NCI-H774 (cell line): ENCODE results near the gene MLLT10.
"Not testable (repeated sequence)": the region's sequence is repeated elsewhere in the genome, so short reads cannot be mapped to it uniquely, and the experiment has no call there.

Experiments
- DNase-seq: peaks from one replicate; lab custom pipeline; 2025; lab: John Stamatoyannopoulos, UW

Gene MLLT10

GRCh38 chr10:21528236-21529031 lies 5.6 kb upstream of the MLLT10 start:
- no peak for DNase-seq

DNA sequence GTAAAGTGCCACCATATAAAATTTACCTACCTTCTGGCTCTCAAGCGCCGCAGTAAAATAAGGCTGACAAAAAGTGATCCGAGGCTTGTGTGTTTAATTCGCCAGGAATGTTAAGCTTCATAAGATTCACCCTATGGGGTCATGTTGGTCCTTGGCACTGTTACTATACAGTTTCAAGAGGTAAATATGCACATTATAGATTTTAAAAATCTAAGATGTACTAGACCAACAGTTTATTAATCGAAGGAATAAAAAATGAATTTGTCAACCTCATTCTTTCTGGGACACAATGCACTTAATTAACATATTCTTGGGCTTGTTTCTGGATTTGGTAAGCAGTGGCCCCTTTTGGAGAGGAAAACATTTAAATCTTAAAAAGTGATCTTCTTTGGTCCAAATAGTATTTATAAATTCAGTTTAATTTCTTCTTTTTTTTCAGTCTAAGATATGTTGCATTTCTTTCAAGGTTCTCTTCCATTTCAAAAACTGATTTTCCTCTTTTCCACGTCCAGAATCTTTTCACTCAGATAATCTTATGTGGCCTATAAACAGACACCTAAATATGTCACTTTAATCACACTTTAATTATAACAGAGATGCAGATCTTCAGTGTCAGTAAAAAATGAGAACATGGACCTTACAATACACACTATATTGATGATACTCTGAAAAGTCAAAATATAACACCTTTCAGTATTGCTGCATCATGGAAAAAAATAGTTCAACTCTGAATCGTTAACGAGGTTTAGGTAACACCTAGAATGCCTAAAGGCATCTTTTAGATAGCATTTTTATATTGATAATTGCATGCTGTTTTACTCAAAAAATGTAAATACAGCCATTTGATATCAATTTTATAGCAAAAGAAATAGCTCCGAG lies 4.8 kb upstream of the MLLT10 start:
- DNase-seq: no peak

DNA sequence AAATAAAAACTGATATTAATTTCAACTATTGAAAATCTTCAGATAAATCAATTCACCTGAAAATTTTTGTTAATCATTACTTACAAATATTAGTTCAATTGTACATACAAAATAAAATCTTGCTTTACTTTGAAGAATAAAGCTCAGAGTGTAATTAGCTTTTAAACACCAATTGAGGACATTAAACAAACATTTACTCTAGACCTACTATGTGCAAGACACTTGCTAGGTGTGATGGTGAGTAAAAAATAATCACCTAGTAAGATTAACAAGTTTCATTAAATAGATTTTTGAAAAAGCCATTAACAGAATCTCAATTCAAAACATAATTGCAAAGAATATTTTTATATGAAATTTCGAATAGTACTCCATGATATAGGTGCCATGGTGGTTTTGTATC lies 3.9 kb upstream of the MLLT10 start:
- DNase-seq: no peak

DNA sequence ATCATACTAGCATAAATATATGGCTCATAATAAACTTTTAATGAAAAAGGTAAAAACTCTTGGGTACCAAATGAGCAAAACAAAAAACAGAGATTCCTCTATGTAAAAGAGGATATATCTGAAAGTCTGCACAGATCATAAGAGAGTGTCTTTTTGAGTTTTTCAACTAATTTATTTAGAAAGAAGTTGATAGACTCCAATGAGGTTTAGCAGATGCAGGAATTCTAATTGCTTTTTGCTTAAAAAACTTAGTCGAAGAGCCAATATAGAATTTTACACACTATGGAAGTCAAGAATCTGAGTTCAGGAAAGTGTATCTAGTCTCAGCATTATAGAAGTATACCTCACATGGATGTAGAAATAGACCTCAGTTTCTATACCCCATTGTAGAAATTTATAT lies 3.4 kb upstream of the MLLT10 start:
- no peak for DNase-seq

DNA sequence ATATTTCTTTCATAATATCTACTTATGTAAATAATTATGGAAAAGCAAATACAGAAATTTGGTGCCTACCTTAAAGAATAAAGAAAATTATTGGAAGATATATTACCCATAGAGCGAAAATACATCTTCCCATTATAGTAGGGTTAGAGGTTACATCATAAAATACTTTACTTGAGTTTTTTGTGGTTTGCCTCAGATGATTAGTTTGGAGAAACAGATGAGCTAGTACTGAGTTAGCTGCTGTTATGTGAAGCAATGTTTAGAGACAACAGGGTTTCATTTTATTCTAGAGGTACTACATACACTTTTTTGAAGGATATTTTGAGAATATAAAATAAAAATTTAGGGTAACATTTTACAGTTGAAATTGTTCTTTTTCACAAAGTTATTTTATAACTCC lies 2.9 kb upstream of the MLLT10 start:
- no peak for DNase-seq

GRCh38 chr10:21532694-21533466 lies 1.2 kb upstream of the MLLT10 start:
- DNase-seq: no peak

DNA sequence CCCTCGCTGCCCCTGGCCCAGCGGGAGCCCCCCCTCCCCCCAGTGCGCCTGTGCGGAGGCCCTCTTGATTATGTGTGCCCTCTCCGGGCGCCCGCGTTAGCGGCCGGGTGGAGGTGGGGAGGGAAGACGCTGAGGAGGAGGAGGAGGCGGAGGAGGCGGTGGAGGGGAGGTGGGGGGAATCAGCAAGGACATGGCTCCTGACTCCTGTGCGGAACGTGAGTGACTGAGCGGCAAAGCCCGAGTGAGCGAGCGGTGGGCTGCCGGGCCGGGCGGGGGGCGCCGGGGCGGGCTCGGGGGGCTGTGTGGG lies 201 bp downstream of the MLLT10 start:
- no peak for DNase-seq

DNA sequence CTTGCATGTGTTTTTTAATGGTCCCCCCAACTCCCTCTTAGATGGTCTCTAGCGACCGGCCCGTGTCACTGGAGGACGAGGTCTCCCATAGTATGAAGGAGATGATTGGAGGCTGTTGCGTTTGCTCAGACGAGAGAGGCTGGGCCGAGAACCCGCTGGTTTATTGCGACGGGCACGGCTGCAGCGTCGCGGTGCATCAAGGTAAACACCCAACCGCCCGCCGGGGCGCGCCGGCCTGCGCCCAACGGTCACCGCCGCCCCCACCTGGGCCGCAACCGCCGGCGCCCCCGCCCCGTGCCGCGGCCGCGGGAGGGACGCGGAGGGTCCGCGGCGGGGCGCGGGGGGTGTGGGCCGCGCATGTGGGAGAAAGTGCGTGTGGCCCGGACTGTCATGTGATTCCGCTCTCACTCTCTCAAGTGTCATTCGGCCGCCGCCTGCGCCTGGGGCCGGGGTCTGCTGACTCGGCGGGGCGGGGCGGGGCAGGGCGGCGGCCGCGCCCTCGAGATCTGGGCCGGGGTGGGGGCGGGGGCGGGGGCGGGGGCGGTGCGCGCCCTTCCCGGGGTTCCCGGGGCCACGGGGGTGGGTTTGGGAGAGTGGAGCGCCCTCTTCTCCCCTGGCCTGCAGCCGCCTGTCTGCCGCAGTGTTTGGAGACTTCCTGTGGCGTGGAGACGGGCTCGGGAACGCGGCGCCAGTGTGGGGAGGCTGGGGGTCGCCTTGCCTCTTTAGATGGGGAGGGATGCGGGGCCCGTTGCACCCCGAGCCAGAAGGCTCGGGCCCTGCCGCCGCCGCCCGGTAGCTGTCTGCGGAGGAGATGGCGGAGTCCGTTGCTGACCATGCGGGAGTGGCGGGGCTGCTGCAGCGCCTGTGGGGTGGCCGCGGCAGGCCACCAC lies 817 bp downstream of the MLLT10 start:
- no peak for DNase-seq

DNA sequence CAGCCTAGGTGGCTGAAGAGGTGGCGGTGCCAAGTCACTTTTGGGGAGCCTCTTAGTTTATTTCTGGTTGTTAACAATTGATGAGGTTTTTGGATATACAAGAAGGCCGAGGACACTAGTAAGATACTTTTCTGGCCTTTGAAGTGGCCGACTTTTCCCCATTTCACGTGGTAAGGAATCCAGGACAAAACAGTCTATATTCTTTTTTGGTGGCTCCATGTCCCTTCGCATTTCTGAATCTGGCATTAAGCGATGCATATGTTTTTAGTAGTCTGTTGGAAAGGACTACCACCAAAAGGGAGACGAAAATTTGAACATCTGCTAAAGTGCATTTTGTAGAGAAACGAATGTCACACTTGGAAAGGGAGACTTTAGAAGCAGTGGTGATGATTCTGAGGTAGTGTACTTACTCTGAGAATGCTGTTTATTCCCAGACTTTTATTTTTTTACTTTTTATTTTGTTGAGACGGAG lies 1.5 kb downstream of the MLLT10 start:
- DNase-seq: no peak

DNA sequence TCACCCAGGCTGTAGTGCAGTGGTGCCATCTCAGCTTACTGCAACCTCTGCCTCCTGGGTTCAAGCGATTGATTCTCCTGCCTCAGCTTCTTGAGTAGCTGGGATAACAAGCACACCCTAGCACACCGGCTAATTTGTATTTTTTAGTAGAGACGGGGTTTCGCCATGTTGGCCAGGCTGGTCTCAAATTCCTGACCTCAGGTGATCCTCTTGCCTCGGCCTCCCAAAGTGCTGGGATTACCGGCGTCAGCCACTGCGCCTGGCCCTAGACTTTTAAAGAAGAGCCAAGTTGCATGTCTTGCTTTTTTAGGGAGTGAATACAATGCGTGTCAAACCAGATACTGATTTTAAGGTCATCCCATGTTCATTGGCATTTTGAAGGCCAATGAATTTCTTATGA lies 1.9 kb downstream of the MLLT10 start:
- not testable (repeated sequence) for DNase-seq

- no peak for DNase-seq
Observed at GRCh38 chr10:21536874-21537273, 2.8 kb downstream of the MLLT10 start.

- DNase-seq: not testable (repeated sequence)
Observed at GRCh38 chr10:21540701-21541100, 6.7 kb downstream of the MLLT10 start.

GRCh38 chr10:21547246-21547645 lies 13.2 kb downstream of the MLLT10 start:
- DNase-seq: no peak

- no peak for DNase-seq
Observed at GRCh38 chr10:21552638-21553037, 18.6 kb downstream of the MLLT10 start.

- DNase-seq: no peak
Observed at GRCh38 chr10:21556527-21556926, 22.5 kb downstream of the MLLT10 start.

DNA sequence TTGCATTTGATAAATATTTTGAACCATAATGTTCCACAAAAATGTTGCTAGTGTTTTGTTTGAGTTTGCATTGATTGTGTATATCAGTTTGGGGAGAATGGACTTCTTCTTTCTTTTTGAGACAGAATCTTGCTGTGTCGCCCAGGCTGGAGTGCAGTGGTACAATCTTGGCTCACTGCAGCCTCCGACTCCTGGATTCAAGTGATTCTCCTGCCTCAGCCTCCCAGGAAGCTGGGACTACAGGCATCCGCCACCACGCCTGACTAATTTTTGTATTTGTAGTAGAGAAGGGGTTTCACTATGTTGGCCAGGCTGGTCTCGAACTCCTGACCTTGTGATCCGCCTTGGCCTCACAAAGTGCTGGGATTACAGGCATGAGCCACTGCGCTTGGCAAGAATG lies 25.0 kb downstream of the MLLT10 start:
- not testable (repeated sequence) for DNase-seq

DNA sequence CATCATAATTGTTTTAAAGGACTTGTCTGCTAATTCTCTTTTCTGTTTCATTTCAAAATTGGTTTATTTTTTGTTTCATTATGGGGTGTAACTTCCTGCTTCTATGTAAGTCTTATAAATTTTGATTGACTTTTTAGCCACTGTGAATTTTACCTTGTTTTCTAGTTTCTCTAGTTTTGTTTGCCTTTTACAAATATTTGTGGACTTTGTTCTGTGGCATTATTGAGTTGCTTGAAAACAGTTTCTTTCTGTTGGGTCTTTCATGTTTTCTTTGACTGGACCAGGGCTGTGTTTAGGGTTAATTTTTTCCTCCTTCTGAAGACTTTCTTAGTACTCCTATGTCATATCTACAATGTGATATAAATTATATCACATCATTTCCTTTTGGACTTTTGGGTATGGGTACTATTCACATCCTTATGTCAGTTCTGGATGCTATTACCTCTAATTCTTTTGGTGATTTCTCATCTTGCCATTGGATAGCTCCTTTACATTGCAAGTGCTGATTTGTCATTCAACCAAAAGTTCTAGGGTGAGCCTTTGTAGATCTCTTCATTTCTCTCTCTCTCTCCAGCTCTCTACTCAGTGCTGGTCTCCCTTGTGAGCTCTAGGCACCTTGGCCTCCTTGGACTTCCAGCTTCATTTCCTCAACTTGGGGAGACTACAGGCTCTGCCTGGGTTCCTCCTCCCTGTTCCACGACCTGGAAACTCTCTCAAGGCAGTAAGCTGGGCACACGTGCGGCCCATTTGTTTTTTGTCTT lies 36.9 kb downstream of the MLLT10 start:
- DNase-seq: no peak

GRCh38 chr10:21572578-21572977 lies 38.5 kb downstream of the MLLT10 start:
- DNase-seq: no peak

GRCh38 chr10:21574514-21574913 lies 40.5 kb downstream of the MLLT10 start:
- not testable (repeated sequence) for DNase-seq

DNA sequence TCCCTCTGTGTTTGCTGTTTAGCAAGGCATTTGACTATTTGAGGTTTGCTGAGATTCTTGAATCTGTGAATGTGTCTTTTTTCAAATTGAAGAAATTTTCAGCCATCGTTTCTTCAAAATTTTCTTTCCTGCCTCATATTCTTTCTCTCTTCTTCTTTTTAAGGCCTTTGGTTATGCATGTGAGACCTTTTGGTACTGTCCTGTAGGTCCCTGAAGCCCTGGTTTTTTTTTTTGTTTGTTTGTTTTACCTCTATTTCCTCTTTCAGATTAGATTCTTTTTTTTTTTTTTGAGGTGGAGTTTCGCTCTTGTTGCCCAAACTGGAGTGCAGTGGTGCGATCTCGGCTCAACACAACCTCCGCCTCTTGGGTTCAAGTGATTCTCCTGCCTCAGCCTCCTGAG lies 45.3 kb downstream of the MLLT10 start:
- DNase-seq: no peak

GRCh38 chr10:21581421-21581834 lies 47.4 kb downstream of the MLLT10 start:
- DNase-seq: not testable (repeated sequence)
